Activated CD8-positive, alpha-beta memory T cell treated with anti-CD3 and anti-CD28 coated beads for 24 hours (primary cell): ENCODE results near the gene COL27A1.

Experiments used
- DNase-seq: peaks from one replicate; pipeline ENCODE4 v3.0.0-alpha.2; 2020

The COL27A1 gene

GRCh38 chr9:114275246-114276004 is 120.1 kb downstream of the COL27A1 start:
- no peak for DNase-seq

- DNase-seq = no peak
Measured at GRCh38 chr9:114276908-114277821, 121.8 kb downstream of the COL27A1 start.

GRCh38 chr9:114278356-114278755 is 123.0 kb downstream of the COL27A1 start:
- DNase-seq = no peak

DNA sequence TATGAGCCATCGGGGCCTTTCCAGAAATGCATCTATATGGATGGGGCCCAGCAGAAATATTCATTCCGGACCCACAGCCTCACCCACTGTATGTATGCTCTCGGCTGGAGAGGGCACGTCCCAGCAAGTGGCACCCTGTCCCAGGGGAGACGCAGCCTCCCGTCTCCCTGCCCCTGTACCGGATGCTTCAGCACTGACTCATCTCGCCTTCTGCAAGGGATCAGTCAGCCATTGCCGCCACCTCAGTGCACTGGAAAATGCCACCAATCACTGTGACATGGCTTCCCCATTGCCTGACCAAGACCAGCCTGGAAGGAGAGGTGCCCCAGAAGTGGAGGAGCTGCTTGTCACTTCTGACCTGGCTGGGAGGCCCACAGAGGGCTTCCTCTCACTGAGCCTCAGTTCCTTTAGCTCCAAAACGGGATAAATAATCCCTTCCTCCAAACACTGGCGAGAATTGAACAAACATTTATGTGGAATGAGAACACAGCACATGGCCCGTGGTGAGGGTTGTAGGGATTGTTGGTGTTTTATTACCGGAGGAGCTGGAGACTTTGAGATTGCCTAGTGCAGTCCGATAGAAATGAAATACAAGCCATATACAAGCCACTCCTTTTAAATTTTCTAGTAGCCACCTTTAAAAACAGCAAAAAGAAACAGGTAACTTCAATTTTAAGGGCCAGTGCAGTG is 123.7 kb downstream of the COL27A1 start:
- DNase-seq = no peak

- DNase-seq = no peak
Measured at GRCh38 chr9:114279693-114280092, 124.4 kb downstream of the COL27A1 start.

DNA sequence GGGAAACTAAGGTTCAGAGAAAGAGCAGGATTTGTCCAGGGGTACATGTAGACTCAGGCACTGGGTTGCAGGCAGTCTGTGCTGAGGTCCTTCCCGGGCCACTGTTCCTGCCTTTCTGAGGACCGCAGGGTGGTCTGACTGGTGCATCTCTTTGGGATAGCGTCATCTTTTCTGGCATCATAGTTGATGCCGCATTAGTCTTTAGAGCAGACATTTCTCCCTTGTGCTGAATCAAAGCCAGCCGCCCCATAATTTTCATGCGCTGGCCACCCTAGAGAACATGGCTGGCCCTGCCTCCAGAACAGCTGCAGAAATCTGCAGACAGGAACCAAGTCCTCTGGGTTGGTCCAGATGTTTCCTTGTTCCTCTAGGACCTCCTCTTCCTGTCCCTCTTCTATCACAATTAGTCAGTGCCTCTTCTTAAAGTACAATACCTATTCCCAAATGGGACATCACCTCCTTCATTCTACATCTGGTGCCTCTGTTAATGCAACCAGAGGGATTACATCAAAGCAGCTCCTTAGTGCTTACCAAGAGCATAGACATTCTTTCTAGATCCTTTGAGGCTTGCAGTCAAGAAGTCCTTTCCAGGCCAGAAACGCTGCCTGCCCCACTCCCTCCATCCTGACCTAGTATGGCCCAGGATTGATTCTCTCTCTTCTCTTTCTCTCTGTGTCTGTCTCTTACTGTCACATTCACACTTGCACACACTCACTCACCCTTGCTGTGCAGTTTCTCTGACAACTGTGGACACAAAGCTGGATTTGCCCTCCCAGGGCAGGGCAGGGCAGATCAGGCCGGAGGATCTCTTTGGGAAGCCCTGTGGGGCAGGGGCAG is 125.5 kb downstream of the COL27A1 start:
- no peak for DNase-seq

DNA sequence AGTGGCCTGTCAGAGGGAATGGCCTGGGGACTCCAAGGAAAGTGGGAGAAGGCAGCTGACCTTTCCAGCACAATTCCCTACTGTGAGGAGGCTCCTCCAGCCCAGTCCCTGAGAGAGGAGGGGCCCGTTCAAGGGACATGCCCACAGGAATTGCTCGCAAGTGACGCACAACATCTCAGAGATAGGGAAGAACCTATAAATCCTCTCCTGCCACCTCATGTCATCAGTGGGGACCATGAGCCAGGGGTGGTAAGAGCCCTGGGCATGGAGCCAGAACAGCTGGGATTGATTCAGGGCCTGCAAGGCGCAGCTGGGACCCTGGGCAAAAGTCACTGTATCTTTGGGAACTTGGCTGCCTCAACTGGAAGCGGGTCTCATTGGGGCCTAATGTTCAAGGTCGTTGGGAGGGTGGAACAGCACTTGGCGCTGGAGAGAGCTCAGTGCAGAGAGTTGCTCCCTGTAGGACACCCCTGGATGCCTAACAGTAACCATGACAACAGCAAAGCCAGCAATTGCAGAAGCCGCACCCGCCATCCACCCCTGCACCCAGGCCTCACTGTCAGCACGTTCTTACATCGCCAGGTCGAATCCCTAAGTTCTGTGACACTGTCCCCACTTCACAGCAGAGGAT is 126.3 kb downstream of the COL27A1 start:
- DNase-seq = no peak

DNA sequence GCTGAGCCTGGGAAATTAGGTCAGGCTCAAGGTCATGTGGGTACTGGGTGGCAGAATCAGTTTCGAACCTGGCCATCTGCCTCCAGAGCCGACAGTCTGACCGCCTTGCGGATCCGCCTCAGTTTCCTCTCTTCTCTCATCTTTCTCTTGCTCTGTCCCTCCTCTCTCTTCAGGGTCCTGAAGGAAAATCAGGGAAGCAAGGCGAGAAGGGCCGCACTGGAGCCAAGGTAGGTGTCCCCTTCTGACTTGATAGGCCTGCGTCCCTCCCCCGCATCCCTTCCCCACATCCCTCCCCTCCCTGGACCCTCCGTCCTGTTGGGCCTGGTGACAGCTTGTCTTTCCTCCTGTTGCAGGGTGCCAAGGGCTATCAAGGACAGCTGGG is 126.8 kb downstream of the COL27A1 start:
- no peak for DNase-seq

DNA sequence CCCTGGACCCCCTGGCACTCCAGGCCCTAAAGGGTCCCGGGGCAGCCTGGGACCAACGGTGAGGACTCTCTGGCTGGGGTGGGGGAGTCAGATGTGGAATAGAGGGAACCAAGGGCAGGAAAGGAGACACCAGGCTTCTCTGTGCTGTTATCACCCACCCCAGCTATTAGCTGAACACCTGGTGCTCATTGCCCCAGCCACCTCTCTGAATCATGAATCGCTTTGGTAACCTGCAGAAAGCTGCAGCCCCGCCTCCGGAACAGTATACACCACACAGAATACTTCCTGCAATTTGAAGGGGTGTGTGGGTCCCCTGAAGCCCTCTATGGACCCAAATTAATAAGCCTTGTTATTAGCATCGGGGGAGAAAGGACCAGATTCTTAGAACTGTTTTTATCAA is 127.2 kb downstream of the COL27A1 start:
- no peak for DNase-seq

DNA sequence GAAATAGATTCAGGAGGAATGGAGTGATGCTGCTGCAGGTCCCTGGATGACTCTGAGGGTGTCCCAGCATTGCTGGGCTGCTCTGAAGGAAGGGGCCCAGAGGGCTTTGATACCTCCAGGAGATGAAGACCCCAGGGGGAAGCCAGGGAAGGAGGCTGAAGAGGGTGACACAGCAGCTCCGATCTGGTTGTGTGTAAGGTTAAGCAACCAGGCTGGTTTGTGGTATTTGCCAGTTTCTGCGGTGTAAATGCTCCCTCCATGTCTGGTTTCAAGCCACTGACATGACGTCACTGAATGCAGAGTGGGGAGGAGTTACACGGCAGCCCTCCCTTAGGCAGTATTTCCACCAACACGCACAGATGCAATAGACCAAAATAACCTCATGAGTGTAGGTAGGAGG is 127.6 kb downstream of the COL27A1 start:
- DNase-seq = no peak

DNA sequence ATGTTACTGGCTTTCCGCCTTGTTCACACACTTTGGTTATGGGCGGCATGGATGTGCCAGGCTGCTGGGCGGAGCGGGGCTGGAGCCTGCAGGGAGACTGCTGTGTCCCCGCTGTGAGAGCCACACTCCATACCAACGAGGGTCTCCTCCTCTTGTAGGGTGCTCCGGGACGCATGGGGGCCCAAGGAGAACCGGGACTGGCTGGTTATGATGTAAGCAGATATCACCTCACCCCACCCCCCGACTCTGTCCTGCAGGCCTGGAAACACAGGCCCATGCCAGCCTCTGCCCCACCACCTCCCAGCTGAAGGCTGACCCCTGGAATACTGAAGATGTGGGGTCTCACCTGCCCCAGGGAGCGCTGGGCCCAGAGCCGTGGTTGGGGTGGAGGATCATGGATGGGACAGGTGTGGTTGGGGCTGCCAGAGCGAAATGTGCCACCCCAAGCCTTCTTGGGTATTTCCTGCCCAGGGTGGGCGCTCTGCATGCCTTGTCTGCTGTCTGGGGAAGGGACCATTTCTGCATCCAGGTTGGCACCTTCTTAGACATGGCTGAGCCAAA is 128.3 kb downstream of the COL27A1 start:
- DNase-seq = no peak

DNA sequence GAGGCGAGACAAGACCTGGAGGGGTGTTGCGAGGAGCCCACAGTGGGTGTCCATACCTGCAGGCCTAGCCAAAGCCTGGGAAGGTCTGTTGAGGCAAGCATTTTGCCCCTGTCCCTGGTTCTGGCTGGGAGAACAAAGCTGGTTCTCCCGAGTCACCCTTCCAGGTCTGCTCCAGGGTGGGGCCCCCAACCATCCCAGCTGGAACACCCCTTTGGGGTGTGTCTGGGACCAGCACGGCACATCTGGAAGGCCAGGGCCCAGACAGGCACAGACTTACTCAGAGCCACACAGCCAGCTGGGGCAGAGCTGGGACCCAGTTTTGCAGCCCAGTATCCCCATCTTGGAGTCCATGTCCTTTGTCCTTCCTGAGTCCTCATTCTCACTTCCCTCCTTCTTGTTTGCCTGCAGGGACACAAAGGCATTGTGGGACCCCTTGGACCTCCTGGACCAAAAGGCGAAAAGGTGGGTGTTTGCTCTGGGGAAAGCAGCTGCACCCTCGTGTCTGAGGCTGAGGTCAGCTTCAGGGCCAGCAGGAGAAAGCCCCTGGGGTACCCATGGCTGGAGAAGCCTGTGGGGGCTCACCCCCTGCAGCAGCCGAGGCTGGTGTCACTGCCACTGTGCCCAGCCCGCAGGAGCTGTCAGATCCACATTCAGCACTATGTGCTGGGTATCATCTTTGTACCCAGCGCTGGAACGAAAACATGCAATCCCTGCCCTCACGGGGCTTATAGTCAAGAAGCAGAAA is 129.2 kb downstream of the COL27A1 start:
- no peak for DNase-seq

DNA sequence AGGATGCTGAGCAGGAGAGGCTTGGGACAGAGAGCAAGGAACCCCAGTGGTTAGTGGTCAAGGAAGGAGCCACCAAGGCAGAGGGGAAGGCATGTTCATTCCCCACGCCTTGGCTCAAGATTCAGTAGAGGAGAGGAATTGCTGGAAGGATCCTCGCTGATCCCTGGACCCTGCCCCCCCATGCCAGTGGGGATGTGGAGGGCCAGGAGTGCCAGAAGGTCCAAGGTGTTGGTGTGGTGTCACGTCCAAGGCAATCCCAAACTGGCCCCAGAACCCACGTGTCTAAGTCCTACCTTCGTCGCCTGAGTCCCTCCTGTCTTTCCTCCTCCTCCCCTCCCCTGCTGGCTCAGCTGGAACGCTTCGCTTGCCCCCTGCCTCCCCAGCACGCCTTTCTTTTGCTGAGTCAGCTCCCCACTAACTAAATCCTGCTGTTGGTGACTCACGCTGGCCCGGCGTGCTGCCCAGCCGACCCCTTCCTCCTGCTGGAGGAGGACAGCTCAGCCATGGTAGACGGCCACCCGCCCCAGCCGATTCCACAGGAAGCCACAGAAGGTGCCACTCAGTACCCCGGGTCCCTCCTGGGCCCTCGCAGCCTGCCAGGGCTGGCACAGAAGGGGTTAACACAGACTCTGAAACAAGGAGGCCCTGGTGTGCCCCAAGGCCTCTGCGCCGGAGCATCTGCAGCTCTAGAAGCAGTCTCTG is 130.0 kb downstream of the COL27A1 start:
- DNase-seq = no peak

GRCh38 chr9:114286146-114286679 is 130.9 kb downstream of the COL27A1 start:
- DNase-seq = no peak

DNA sequence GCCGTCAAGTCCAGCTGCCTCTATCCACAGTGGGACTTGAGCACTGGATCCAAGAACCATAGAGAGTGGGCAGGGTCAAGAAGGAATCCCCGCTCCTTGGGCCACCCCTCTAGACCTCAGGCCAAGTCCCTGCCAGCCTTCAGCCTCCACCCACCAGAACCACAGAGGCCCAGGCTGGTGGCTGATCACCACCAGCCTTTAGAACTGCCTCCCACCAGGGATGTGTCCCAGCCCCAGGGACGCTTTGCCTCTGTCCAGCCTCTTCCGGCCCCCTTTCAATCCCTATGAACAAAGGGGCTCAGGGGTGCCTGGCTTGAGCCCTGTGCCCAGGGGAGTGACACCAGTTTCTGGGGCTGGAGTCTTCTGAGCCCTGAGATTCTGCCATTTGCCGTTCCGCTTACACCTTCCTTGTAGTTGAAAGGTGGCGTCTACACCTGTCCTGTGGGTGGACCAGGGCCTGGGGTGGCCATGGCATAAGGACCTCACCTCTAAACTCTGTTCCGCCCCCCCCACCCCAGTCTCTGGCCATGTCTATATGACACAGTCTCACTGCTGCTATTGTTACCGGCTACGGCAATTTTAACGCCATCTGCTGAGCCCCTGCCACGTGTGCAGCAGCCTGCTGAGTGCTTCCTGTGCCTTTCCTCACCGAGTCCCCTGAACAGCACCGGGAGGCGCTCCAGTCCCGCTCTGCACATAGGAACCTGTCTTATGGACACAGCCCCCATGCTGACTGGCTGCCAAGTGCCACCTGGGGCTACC is 131.8 kb downstream of the COL27A1 start:
- DNase-seq = no peak

- DNase-seq = no peak
Measured at GRCh38 chr9:114287763-114288192, 132.4 kb downstream of the COL27A1 start.

DNA sequence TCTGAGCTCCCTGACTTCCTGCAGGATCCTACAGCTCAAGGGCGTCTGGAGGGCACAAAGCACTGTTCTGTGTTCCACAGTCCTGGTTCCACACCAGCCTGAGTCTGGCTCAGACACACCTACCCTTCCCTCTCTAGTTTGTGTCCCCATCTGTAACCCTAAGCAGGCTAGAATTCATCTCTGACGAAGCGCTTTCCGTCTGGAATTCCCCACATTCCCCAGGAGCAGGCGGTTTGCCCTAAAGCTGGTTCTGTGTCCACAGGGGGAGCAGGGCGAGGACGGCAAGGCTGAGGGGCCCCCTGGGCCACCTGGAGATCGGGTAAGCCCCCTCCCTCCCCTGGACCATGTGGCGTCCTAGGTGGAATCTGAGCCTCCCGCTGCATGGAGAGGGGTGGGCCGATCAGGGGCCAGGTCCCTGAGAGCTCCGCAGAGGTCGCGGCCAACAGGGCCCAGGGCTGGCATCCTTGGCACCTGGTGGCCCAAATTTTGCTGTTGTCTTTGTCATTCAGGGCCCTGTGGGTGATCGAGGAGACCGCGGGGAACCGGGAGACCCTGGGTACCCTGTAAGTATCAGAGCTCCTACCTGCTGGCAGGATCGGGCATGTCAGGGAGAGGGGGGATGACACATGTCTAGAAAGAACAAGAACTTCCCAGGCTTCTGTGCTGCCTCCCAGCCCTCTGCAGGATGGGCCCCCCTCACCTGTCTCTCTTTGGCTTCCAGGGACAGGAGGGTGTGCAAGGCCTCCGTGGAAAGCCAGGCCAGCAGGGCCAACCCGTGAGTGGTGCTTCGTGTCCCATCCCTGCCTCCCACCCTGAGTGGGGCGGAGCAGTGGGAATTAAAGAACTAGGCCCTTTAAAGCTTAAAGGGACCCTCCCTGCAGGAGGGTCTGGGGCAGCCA is 133.1 kb downstream of the COL27A1 start:
- no peak for DNase-seq

DNA sequence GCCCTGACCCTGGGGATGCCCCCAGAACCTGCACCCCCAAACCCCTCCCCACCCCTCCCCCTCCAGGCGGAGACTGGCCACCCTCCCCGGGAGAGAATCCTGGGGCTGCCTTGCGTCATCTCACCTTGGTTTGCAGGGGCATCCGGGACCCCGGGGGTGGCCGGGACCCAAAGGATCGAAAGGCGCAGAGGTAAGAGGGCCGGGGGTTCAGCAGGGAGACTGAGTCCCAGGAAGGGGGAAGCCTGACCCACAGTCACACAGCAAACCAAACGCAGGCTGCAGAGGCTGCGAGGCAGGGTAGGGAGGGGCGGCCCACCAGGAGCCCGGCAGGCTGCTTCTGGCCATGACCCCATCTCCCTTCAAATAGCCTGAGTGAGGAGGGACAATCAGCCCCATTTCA is 133.8 kb downstream of the COL27A1 start:
- DNase-seq = no peak
